Upper lobe of right lung (tissue), 1 donor: ENCODE data around the gene NPSR1. TPM values are rescaled to one million over a fixed set of nuclear protein-coding genes. Genes with fewer than 3 reads are reported as not detected.

Experiments
- ATAC-seq: fragments of 200-7000 bp; cut with Tn5 transposase; one replicate; pipeline ENCODE4 v1.9.1; 2020; ENCODE audit warnings: mild to moderate bottlenecking, moderate library complexity
- DNase-seq: peaks from one replicate; pipeline ENCODE4 v3.0.0-alpha.2; 2020
- H3K27ac ChIP-seq: fragments of 200-600 bp; one replicate; pipeline ENCODE4 v1.8.0; 2022
- H3K27me3 ChIP-seq: fragments of 200-600 bp; one replicate; pipeline ENCODE4 v1.8.0; 2022; ENCODE audit warnings: mild to moderate bottlenecking
- H3K36me3 ChIP-seq: fragments of 200-600 bp; one replicate; pipeline ENCODE4 v1.8.0; 2022
- H3K4me1 ChIP-seq: fragments of 200-600 bp; one replicate; pipeline ENCODE4 v1.8.0; 2022
- H3K4me3 ChIP-seq: fragments of 200-600 bp; one replicate; pipeline ENCODE4 v1.8.0; 2022; ENCODE audit warnings: mild to moderate bottlenecking
- H3K9me3 ChIP-seq: fragments of 200-600 bp; one replicate; pipeline ENCODE4 v1.8.0; 2022
- CTCF ChIP-seq: fragments of 200-600 bp; IDR thresholded peaks from one replicate; pipeline ENCODE4 v1.8.0; 2022; ENCODE audit warnings: antibody characterized with exemption
- intact Hi-C: fragments of 100-400 bp; cut with DNase I; formaldehyde crosslinking; loops from one replicate; pipeline ENCODE4 v1.11.0; 2022
- total RNA-seq: library from RNA; stranded (reverse); fragmentation: NEBNext Ultra II Directional; extraction: Animal tissue kit (Norgen Biotek cat#: 25700); gene quantifications from one replicate; pipeline ENCODE4 v1.2.1, GENCODE V29; 2021
- donor health status: DM: no; HTN: yes; CAD: no; lungs with severe emphysema.

The NPSR1 gene
- total RNA-seq, 1 donor from 2014 or later, result not detected

GRCh38 chr7:34845666-34846361 is 187.8 kb downstream of the NPSR1 start:
- no peak for TF ChIP-seq CTCF
- no peaks in the 10 kb centered on the region for H3K27me3 ChIP-seq
- H3K4me1 ChIP-seq, result no peaks in the 10 kb centered on the region
- H3K9me3 ChIP-seq, result no peaks in the 10 kb centered on the region
- intact Hi-C loops, result no loop called here
- H3K36me3 ChIP-seq, result no peaks in the 10 kb centered on the region
- H3K4me3 ChIP-seq, result no peak overlapping the region
- DNase-seq (no peak), ATAC-seq (no peak)
- H3K27ac ChIP-seq, result no peak overlapping the region

GRCh38 chr7:34846976-34847375 is 189.0 kb downstream of the NPSR1 start:
- intact Hi-C loops, result no loop called here

GRCh38 chr7:34848670-34849069 is 190.7 kb downstream of the NPSR1 start:
- ATAC-seq, result no peak
- no peak for DNase-seq
- intact Hi-C loops, result no loop called here
- Histone ChIP-seq H3K27ac (no peak overlapping the region), H3K9me3 (no peaks in the 10 kb centered on the region), H3K4me1 (no peaks in the 10 kb centered on the region), H3K27me3 (no peaks in the 10 kb centered on the region), H3K4me3 (no peak overlapping the region), H3K36me3 (no peaks in the 10 kb centered on the region)
- no peak for TF ChIP-seq CTCF

More at GRCh38 chr7:34846976-34847375, 189.0 kb downstream of the NPSR1 start:
- no peak for ATAC-seq
- Histone ChIP-seq H3K27ac (no peak overlapping the region), H3K4me1 (no peaks in the 10 kb centered on the region), H3K9me3 (no peaks in the 10 kb centered on the region), H3K36me3 (no peaks in the 10 kb centered on the region), H3K27me3 (no peaks in the 10 kb centered on the region), H3K4me3 (no peak overlapping the region)
- no peak for DNase-seq
- no peak for TF ChIP-seq CTCF

- Histone ChIP-seq H3K4me1 (no peaks in the 10 kb centered on the region), H3K4me3 (no peak overlapping the region), H3K27me3 (no peaks in the 10 kb centered on the region), H3K27ac (no peak overlapping the region), H3K9me3 (no peaks in the 10 kb centered on the region), H3K36me3 (no peaks in the 10 kb centered on the region)
- intact Hi-C loops, result no loop called here
- no peak for DNase-seq
- no peak for TF ChIP-seq CTCF
- no peak for ATAC-seq
Measured at GRCh38 chr7:34849163-34849960, 191.3 kb downstream of the NPSR1 start.

- TF ChIP-seq CTCF, result no peak
- intact Hi-C loops, result no loop called here
Measured at GRCh38 chr7:34849986-34850385, 192.0 kb downstream of the NPSR1 start.

More at GRCh38 chr7:34849986-34850385, 192.0 kb downstream of the NPSR1 start:
- ATAC-seq (no peak), DNase-seq (no peak)
- H3K4me1 ChIP-seq, result no peaks in the 10 kb centered on the region
- H3K27me3 ChIP-seq, result no peaks in the 10 kb centered on the region
- no peaks in the 10 kb centered on the region for H3K9me3 ChIP-seq
- H3K4me3 ChIP-seq, result no peak overlapping the region
- no peaks in the 10 kb centered on the region for H3K36me3 ChIP-seq
- H3K27ac ChIP-seq, result no peak overlapping the region
